GM19043 (cell line): Measurements from ENCODE around the gene ZMAT5.

Experiments
- ATAC-seq: cut with Tn5 transposase; IDR thresholded peaks from one replicate; pipeline ENCODE4 v1.9.1; 2021; ENCODE audit warnings: low read depth; ENCODE audit not compliant: unreplicated experiment

ZMAT5 gene

GRCh38 chr22:29733362-29734201 lies 33.2 kb downstream of the ZMAT5 start:
- ATAC-seq, result no peak

- ATAC-seq, result no peak
Measured at GRCh38 chr22:29732883-29733282, 33.9 kb downstream of the ZMAT5 start.

- no peak for ATAC-seq
Measured at GRCh38 chr22:29731058-29731850, 35.6 kb downstream of the ZMAT5 start.

- no peak for ATAC-seq
Measured at GRCh38 chr22:29729161-29729560, 37.6 kb downstream of the ZMAT5 start.

- ATAC-seq, result no peak
Measured at GRCh38 chr22:29727131-29727523, 39.7 kb downstream of the ZMAT5 start.

- no peak for ATAC-seq
Measured at GRCh38 chr22:29726512-29727130, 40.2 kb downstream of the ZMAT5 start.

- ATAC-seq, result no peak
Measured at GRCh38 chr22:29726106-29726505, 40.7 kb downstream of the ZMAT5 start.

- ATAC-seq, result no peak
Measured at GRCh38 chr22:29724843-29725242, 42.0 kb downstream of the ZMAT5 start.

GRCh38 chr22:29723766-29724165 lies 43.0 kb downstream of the ZMAT5 start:
- ATAC-seq, result no peak

- no peak for ATAC-seq
Measured at GRCh38 chr22:29722587-29722986, 44.2 kb downstream of the ZMAT5 start.

GRCh38 chr22:29722151-29722550 lies 44.7 kb downstream of the ZMAT5 start:
- ATAC-seq, result no peak

- ATAC-seq, result no peak
Measured at GRCh38 chr22:29720811-29721323, 45.9 kb downstream of the ZMAT5 start.

GRCh38 chr22:29719899-29720645 lies 46.7 kb downstream of the ZMAT5 start, which contains the start of gene CABP7:
Gene CABP7 (plus strand): TSS chr22:29720003. CDS start chr22:29720425, 422 bp downstream.
- ATAC-seq, result no peak

GRCh38 chr22:29718949-29719898 lies 47.6 kb downstream of the ZMAT5 start:
- ATAC-seq, result no peak

GRCh38 chr22:29717789-29718188 lies 49.0 kb downstream of the ZMAT5 start:
- ATAC-seq, result no peak

- no peak for ATAC-seq
Measured at GRCh38 chr22:29716814-29717545, 49.8 kb downstream of the ZMAT5 start.

GRCh38 chr22:29715705-29716104 lies 51.1 kb downstream of the ZMAT5 start:
- no peak for ATAC-seq

GRCh38 chr22:29715240-29715639 lies 51.6 kb downstream of the ZMAT5 start:
- ATAC-seq, result no peak
